HG03135 (cell line): ENCODE results near the gene ADCY1.

Source experiments
- ATAC-seq: cut with Tn5 transposase; IDR thresholded peaks from one replicate; pipeline ENCODE4 v1.9.1; 2021; ENCODE audit warnings: mild to moderate bottlenecking, moderate library complexity; ENCODE audit not compliant: unreplicated experiment

The ADCY1 gene

GRCh38 chr7:45592230-45592991 lies 18.2 kb downstream of the ADCY1 start:
- ATAC-seq = no peak

GRCh38 chr7:45593121-45593541 lies 19.0 kb downstream of the ADCY1 start:
- ATAC-seq = no peak

GRCh38 chr7:45593877-45594276 lies 19.7 kb downstream of the ADCY1 start:
- no peak for ATAC-seq

GRCh38 chr7:45594745-45595535 lies 20.8 kb downstream of the ADCY1 start:
- ATAC-seq = no peak

- ATAC-seq = no peak
Observed at GRCh38 chr7:45595809-45596664, 21.9 kb downstream of the ADCY1 start.

- ATAC-seq = no peak
Observed at GRCh38 chr7:45596665-45597095, 22.5 kb downstream of the ADCY1 start.

GRCh38 chr7:45597286-45597984 lies 23.3 kb downstream of the ADCY1 start:
- ATAC-seq = no peak

GRCh38 chr7:45598886-45599520 lies 24.8 kb downstream of the ADCY1 start:
- no peak for ATAC-seq

GRCh38 chr7:45599851-45600706 lies 25.9 kb downstream of the ADCY1 start:
- ATAC-seq = no peak

GRCh38 chr7:45601094-45601493 lies 26.9 kb downstream of the ADCY1 start:
- no peak for ATAC-seq

GRCh38 chr7:45601816-45602540 lies 27.8 kb downstream of the ADCY1 start:
- ATAC-seq = no peak

- no peak for ATAC-seq
Observed at GRCh38 chr7:45606050-45606449, 31.9 kb downstream of the ADCY1 start.

- no peak for ATAC-seq
Observed at GRCh38 chr7:45606931-45607330, 32.8 kb downstream of the ADCY1 start.

GRCh38 chr7:45609180-45609579 lies 35.0 kb downstream of the ADCY1 start:
- ATAC-seq = no peak

- ATAC-seq = no peak
Observed at GRCh38 chr7:45610019-45610418, 35.9 kb downstream of the ADCY1 start.

GRCh38 chr7:45610660-45611299 lies 36.6 kb downstream of the ADCY1 start:
- no peak for ATAC-seq

GRCh38 chr7:45617166-45617565 lies 43.0 kb downstream of the ADCY1 start:
- ATAC-seq = no peak

GRCh38 chr7:45622058-45622457 lies 47.9 kb downstream of the ADCY1 start:
- ATAC-seq = no peak
